ENCODE results near the gene KRT25. TPM values are rescaled to one million over a fixed set of nuclear protein-coding genes. Genes with fewer than 3 reads are reported as not detected.

KRT25 gene
- not detected for polyA plus RNA-seq

- 74 to 80% (median 77%) methylated on average over 4 of the region's 4 CpGs for WGBS, 3 donors
- no peak within 1 kb of the TSS for H3K27ac ChIP-seq (ENCODE audit: low read depth, low read length)
Observed at GRCh38 chr17:40755231-40755630, at the start of gene KRT25. Gene KRT25 (minus strand): TSS chr17:40755331. CDS start chr17:40755271, 60 bp downstream.

GRCh38 chr17:40803617-40804082, 48.5 kb upstream of the KRT25 start:
- WGBS, 3 donors: 6 to 15% (median 13%) methylated on average over 13 of the region's 13 CpGs
- H3K27ac ChIP-seq (ENCODE audit: low read depth, low read length): no peak overlapping the region

GRCh38 chr17:40801157-40801556, 46.0 kb upstream of the KRT25 start:
- no peak overlapping the region for H3K27ac ChIP-seq (ENCODE audit: low read depth, low read length)
- WGBS, 3 donors: 62 to 82% (median 76%) methylated on average over 2 of the region's 2 CpGs

GRCh38 chr17:40800381-40800780, 45.2 kb upstream of the KRT25 start:
- H3K27ac ChIP-seq (ENCODE audit: low read depth, low read length): no peak overlapping the region
- 71 to 78% (median 72%) methylated on average over 1 of the region's 1 CpG for WGBS, 3 donors

- 64 to 82% (median 79%) methylated on average over 3 of the region's 3 CpGs for WGBS, 3 donors
- H3K27ac ChIP-seq (ENCODE audit: low read depth, low read length): no peak within 1 kb of the TSS
Observed at GRCh38 chr17:40799859-40800258, 44.7 kb upstream of the KRT25 start, which contains the start of gene KRT28. Gene KRT28 (minus strand): TSS chr17:40799959. CDS start chr17:40799893, 66 bp downstream.

GRCh38 chr17:40796846-40797245, 41.7 kb upstream of the KRT25 start:
- no peak overlapping the region for H3K27ac ChIP-seq (ENCODE audit: low read depth, low read length)
- WGBS, 3 donors: 71 to 83% (median 82%) methylated on average over 27 of the region's 27 CpGs

GRCh38 chr17:40795019-40795667, 40.0 kb upstream of the KRT25 start:
- H3K27ac ChIP-seq (ENCODE audit: low read depth, low read length): no peak overlapping the region
- 66 to 83% (median 81%) methylated on average over 10 of the region's 10 CpGs for WGBS, 3 donors

GRCh38 chr17:40794466-40794865, 39.3 kb upstream of the KRT25 start:
- 76 to 84% (median 78%) methylated on average over 2 of the region's 2 CpGs for WGBS, 3 donors
- H3K27ac ChIP-seq (ENCODE audit: low read depth, low read length): no peak overlapping the region

GRCh38 chr17:40793832-40794231, 38.7 kb upstream of the KRT25 start:
- no peak overlapping the region for H3K27ac ChIP-seq (ENCODE audit: low read depth, low read length)
- WGBS, 3 donors: 57 to 71% (median 68%) methylated on average over 10 of the region's 10 CpGs

GRCh38 chr17:40791787-40792436, 36.8 kb upstream of the KRT25 start:
- H3K27ac ChIP-seq (ENCODE audit: low read depth, low read length): no peak overlapping the region
- 28 to 36% (median 31%) methylated on average over 6 of the region's 6 CpGs for WGBS, 3 donors

GRCh38 chr17:40791111-40791510, 36.0 kb upstream of the KRT25 start:
- H3K27ac ChIP-seq (ENCODE audit: low read depth, low read length): no peak overlapping the region
- 65 to 94% (median 72%) methylated on average over 1 of the region's 1 CpG for WGBS, 3 donors

GRCh38 chr17:40782450-40782849, 27.3 kb upstream of the KRT25 start, which contains the start of gene KRT27:
Gene KRT27 (minus strand): TSS chr17:40782550. CDS start chr17:40782493, 57 bp downstream.
- H3K27ac ChIP-seq (ENCODE audit: low read depth, low read length): no peak within 1 kb of the TSS
- 92 to 100% (median 96%) methylated on average over 4 of the region's 4 CpGs for WGBS, 3 donors

GRCh38 chr17:40779181-40779909, 24.2 kb upstream of the KRT25 start:
- no peak overlapping the region for H3K27ac ChIP-seq (ENCODE audit: low read depth, low read length)
- 22 to 47% (median 34%) methylated on average over 37 of the region's 37 CpGs for WGBS, 3 donors

- H3K27ac ChIP-seq (ENCODE audit: low read depth, low read length): no peak overlapping the region
- WGBS, 3 donors: 64 to 71% (median 65%) methylated on average over 5 of the region's 5 CpGs
Observed at GRCh38 chr17:40778461-40778860, 23.3 kb upstream of the KRT25 start.

- 76 to 91% (median 90%) methylated on average over 3 of the region's 3 CpGs for WGBS, 3 donors
- H3K27ac ChIP-seq (ENCODE audit: low read depth, low read length): no peak overlapping the region
Observed at GRCh38 chr17:40777971-40778370, 22.8 kb upstream of the KRT25 start.

- WGBS, 3 donors: 71 to 76% (median 72%) methylated on average over 7 of the region's 7 CpGs
- no peak overlapping the region for H3K27ac ChIP-seq (ENCODE audit: low read depth, low read length)
Observed at GRCh38 chr17:40777459-40777858, 22.3 kb upstream of the KRT25 start.

GRCh38 chr17:40775945-40776344, 20.8 kb upstream of the KRT25 start:
- no peak overlapping the region for H3K27ac ChIP-seq (ENCODE audit: low read depth, low read length)
- WGBS, 3 donors: 41 to 69% (median 55%) methylated on average over 4 of the region's 4 CpGs

- no peak within 1 kb of the TSS for H3K27ac ChIP-seq (ENCODE audit: low read depth, low read length)
- WGBS, 3 donors: 91 to 98% (median 91%) methylated on average over 3 of the region's 3 CpGs
Observed at GRCh38 chr17:40772101-40772500, 17.0 kb upstream of the KRT25 start, which contains the start of gene KRT26. Gene KRT26 (minus strand): TSS chr17:40772201. CDS start chr17:40772113, 88 bp downstream.

- no peak overlapping the region for H3K27ac ChIP-seq (ENCODE audit: low read depth, low read length)
- WGBS, 3 donors: 72 to 80% (median 80%) methylated on average over 2 of the region's 2 CpGs
Observed at GRCh38 chr17:40765657-40766056, 10.5 kb upstream of the KRT25 start.

Measured in adipose tissue (tissue), 3 donors.